Measurements from ENCODE around the gene INIP. TPM values are rescaled to one million over a fixed set of nuclear protein-coding genes. Genes with fewer than 3 reads are reported as not detected.

INIP gene
- total RNA-seq, 1 experiment from 2014 or later, result 24.5 TPM

GRCh38 chr9:112743216-112743836, 25.4 kb upstream of the INIP start:
- no peak overlapping the region for H3K27ac Mint-ChIP-seq
- no peak overlapping the region for H3K4me2 ChIP-seq (ENCODE audit: insufficient read depth, insufficient read length, low read length)

More at GRCh38 chr9:112743216-112743836, 25.4 kb upstream of the INIP start:
- peaks cover 2% of the 10 kb centered on the region for H3K27me3 Mint-ChIP-seq (ENCODE audit: low read depth)
- Histone ChIP-seq H3K18ac (ENCODE audit: insufficient read length, low read depth, low read length) (no peak overlapping the region), H2AK5ac (ENCODE audit: insufficient read length, low read length) (no peak overlapping the region), H4K8ac (replicated peaks; ENCODE audit: insufficient read length, low read depth, low read length) (no peak overlapping the region), H4K20me1 (ENCODE audit: control insufficient read depth, insufficient read depth, insufficient read length) (no peaks in the 10 kb centered on the region), H4K91ac (ENCODE audit: insufficient read length, low read depth, low read length) (no peak overlapping the region), H3K4ac (ENCODE audit: low read depth, low read length) (no peak overlapping the region), H3K79me1 (ENCODE audit: insufficient read depth, low read depth, low read length, poor library complexity, severe bottlenecking) (no peaks in the 10 kb centered on the region), H2BK15ac (ENCODE audit: low read depth, low read length) (no peak overlapping the region), H3T11ph (ENCODE audit: low read length) (no peak overlapping the region), H2BK20ac (ENCODE audit: low read depth, low read length, poor library complexity, severe bottlenecking) (no peak overlapping the region), H3K56ac (ENCODE audit: insufficient read length, low read depth, low read length) (no peak overlapping the region), H3K23me2 (ENCODE audit: insufficient read length, low read depth, low read length, poor library complexity, severe bottlenecking) (no peaks in the 10 kb centered on the region), H3K4me1 (ENCODE audit: insufficient read depth, low read length) (peaks cover 3% of the 10 kb centered on the region; the same call in 1 of the 2 replicates), H3K27me3 (ENCODE audit: insufficient read depth, low read length) (no peaks in the 10 kb centered on the region), H2AFZ (ENCODE audit: low read length) (no peak overlapping the region), H2BK5ac (ENCODE audit: insufficient read length, low read length) (no peak overlapping the region), H2BK12ac (ENCODE audit: insufficient read length, low read depth, low read length) (no peak overlapping the region), H3K23ac (ENCODE audit: insufficient read length, low read depth, low read length) (no peak overlapping the region), H3K9ac (ENCODE audit: extremely low read depth, insufficient read length, low read length) (no peak overlapping the region), H3K27ac (ENCODE audit: insufficient read length, low read depth, low read length) (no peak overlapping the region), H3K79me2 (ENCODE audit: insufficient read depth, low read length) (no peaks in the 10 kb centered on the region), H3K9me3 (ENCODE audit: control insufficient read depth, low read depth, low read length) (no peaks in the 10 kb centered on the region), H2BK120ac (ENCODE audit: low read depth, low read length, poor library complexity, severe bottlenecking) (no peak overlapping the region), H3K14ac (ENCODE audit: insufficient read depth, low read length) (no peak overlapping the region), H4K5ac (ENCODE audit: insufficient read length, low read depth, low read length) (no peak overlapping the region)
- WGBS (ENCODE audit: extremely low coverage, insufficient read length, low lambda C conversion rate), result no CpG with 5 or more reads among the region's 3 CpGs
- H3K4me3 Mint-ChIP-seq, result no peak overlapping the region
- H3K36me3 Mint-ChIP-seq (ENCODE audit: insufficient read depth in 1 of 3, low read depth in 3 of 3), result no peaks in the 10 kb centered on the region
- DNase-seq, result no peak
- H3K9me3 Mint-ChIP-seq, result no peaks in the 10 kb centered on the region; a peak in 2 of 5 replicates
- H3K4me1 Mint-ChIP-seq, result peaks cover 6 to 10% of the 10 kb centered on the region in 2 experiments
- 0 out of 3 replicates have a peak, but pooled peaks have one; percentile 25 for TF ChIP-seq CTCF (conservative IDR thresholded peaks at IDR 0.05)

Data from H9 (cell line).